ENCODE results near the gene RAD52. TPM values are rescaled to one million over a fixed set of nuclear protein-coding genes. Genes with fewer than 3 reads are reported as not detected.

The RAD52 gene
- total and polyA plus RNA-seq, 11 donors, result 4.1 to 9.7 (median 6.2) TPM

DNA sequence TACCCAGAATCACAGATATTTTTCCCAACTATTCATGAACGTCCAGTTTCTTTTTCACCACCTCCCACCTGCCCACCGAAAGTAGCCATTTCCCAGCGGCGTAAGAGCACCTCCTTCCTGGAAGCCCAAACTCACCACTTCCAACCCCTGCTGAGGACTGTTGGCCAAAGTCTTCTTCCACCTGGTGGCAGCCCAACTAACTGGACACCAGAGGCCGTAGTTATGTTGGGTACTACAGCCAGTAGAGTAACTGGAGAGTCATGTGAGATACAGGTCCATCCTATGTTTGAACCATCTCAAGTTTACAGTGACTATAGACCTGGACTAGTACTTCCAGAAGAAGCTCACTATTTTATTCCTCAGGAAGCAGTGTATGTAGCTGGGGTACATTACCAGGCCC, 81.6 kb downstream of the RAD52 start:
- no peaks in the 10 kb centered on the region for H3K4me1 ChIP-seq
- no peak for DNase-seq
- intact Hi-C loops (cut with DNase I), result loop anchor here in 1 of 10 donors (5.0 kb wide), 1 partner anchor 34 kb away; no protein-coding TSS in a partner anchor
- H3K4me3 ChIP-seq, result no peak overlapping the region
- H3K27me3 ChIP-seq, result no peaks in the 10 kb centered on the region
- peak in 3 of 4 donors; percentile 18 to 45 (median 37) for ATAC-seq
- WGBS, 4 donors, result 92 to 96% (median 95%) methylated on average over 5 of the region's 5 CpGs
- H3K27ac ChIP-seq, result no peak overlapping the region
- TF ChIP-seq POLR2A (IDR thresholded peaks at IDR 0.05), result no peak
- TF ChIP-seq, protein P1, sequence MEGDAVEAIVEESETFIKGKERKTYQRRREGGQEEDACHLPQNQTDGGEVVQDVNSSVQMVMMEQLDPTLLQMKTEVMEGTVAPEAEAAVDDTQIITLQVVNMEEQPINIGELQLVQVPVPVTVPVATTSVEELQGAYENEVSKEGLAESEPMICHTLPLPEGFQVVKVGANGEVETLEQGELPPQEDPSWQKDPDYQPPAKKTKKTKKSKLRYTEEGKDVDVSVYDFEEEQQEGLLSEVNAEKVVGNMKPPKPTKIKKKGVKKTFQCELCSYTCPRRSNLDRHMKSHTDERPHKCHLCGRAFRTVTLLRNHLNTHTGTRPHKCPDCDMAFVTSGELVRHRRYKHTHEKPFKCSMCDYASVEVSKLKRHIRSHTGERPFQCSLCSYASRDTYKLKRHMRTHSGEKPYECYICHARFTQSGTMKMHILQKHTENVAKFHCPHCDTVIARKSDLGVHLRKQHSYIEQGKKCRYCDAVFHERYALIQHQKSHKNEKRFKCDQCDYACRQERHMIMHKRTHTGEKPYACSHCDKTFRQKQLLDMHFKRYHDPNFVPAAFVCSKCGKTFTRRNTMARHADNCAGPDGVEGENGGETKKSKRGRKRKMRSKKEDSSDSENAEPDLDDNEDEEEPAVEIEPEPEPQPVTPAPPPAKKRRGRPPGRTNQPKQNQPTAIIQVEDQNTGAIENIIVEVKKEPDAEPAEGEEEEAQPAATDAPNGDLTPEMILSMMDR (IDR thresholded peaks at IDR 0.05), result no peak
- H3K9me3 ChIP-seq, result no peaks in the 10 kb centered on the region
- peaks cover 0 to 100% (median 95%) of the 10 kb centered on the region in 9 donors for H3K36me3 ChIP-seq

DNA sequence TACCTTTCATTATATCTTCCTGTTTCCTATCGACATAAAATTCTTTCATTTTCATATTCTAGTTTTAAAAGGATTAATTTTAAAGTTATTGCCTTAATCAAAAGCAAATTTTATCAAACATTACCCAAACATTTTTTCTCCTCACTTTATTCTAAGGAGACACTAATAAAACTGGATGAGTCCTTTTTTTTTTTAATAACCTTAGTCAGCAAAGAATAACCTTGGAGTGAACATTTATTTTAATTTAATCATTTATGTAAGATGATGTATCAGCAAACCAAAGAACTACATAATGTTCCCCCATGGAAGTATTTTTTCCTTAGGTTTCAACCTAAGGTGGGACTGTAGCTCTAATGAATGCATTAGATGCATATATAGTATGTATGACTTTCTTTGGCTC, 83.9 kb downstream of the RAD52 start:
- no peak for TF ChIP-seq POLR2A (IDR thresholded peaks at IDR 0.05)
- TF ChIP-seq, protein P1 (IDR thresholded peaks at IDR 0.05), result no peak

DNA sequence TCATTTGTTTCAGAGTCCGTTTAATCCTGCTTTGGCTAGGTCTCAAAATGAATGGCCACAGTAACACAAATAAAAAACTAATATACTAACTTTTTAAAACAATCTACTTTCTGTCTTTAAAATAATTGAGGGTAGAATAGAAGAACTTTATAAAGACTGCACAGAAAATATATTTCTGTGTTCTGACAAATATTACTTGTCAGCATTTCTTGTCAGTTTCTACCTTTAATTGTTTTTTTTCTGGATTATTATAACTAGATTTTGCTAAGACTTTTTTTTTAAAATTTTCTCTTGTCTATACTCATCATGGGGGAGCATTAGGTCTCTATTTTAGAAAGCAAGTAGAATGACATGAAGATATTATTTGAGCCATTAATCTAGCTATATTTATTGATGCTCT, 86.2 kb downstream of the RAD52 start:
- ATAC-seq (no peak), DNase-seq (no peak)
- H3K9me3 ChIP-seq, result no peaks in the 10 kb centered on the region
- no peak overlapping the region for H3K4me3 ChIP-seq
- WGBS, 4 donors, result 78 to 88% (median 84%) methylated on average over 1 of the region's 1 CpG
- TF ChIP-seq, protein P1 (IDR thresholded peaks at IDR 0.05), result no peak
- no peak for TF ChIP-seq POLR2A (IDR thresholded peaks at IDR 0.05)
- peaks cover 0 to 100% (median 96%) of the 10 kb centered on the region in 9 donors for H3K36me3 ChIP-seq
- H3K4me1 ChIP-seq, result peaks cover 0 to 4% (median 0%) of the 10 kb centered on the region in 12 donors
- no peaks in the 10 kb centered on the region for H3K27me3 ChIP-seq
- intact Hi-C loops (cut with DNase I), result no loop called here
- no peak overlapping the region for H3K27ac ChIP-seq

More for the DNA sequence above, 83.9 kb downstream of the RAD52 start:
- H3K27ac ChIP-seq, result no peak overlapping the region
- no peaks in the 10 kb centered on the region for H3K9me3 ChIP-seq
- intact Hi-C loops (cut with DNase I), result loop anchor here in 1 of 10 donors (5.0 kb wide), 1 partner anchor 37 kb away; no protein-coding TSS in a partner anchor
- no peak overlapping the region for H3K4me3 ChIP-seq
- H3K27me3 ChIP-seq, result no peaks in the 10 kb centered on the region
- ATAC-seq, result no peak
- 80 to 91% (median 84%) methylated on average over 1 of the region's 1 CpG for WGBS, 4 donors
- no peak for DNase-seq
- peaks cover 0 to under 1% (median 0%) of the 10 kb centered on the region in 12 donors for H3K4me1 ChIP-seq
- H3K36me3 ChIP-seq, result peaks cover 0 to 100% (median 97%) of the 10 kb centered on the region in 9 donors

DNA sequence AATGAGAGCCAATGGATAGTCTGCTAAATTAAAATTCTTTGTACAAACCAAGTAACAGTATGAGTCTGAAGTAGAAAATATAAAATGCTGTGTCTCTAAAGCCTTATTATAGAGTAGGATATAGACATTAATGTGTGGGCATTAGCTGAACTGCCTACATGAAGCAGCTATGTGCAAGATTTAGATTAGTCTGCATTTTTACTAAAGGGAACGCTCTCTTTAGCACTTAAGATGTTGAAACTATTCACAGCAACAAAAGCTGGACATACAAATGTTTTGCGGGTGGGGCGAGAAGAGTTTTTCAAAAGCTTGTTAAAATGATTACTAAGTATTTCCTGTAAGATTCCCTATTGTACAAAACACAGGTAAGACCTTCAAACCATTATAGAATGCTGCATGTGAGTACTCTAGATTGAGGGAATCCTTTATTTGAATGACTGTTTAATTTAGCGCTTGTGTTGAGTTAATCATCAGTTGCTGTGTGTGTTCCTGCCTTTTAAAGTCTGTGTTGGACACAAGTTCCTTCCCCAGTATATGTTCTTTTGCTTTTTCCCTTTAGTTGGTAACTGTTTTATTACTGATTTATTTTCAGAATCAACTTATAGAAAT, 87.1 kb downstream of the RAD52 start:
- no peak for ATAC-seq
- H3K27me3 ChIP-seq, result no peaks in the 10 kb centered on the region
- DNase-seq, result no peak
- H3K36me3 ChIP-seq, result peaks cover 0 to 100% (median 96%) of the 10 kb centered on the region in 9 donors
- no peaks in the 10 kb centered on the region for H3K9me3 ChIP-seq
- no peak overlapping the region for H3K27ac ChIP-seq
- TF ChIP-seq POLR2A (IDR thresholded peaks at IDR 0.05), result no peak
- TF ChIP-seq, protein P1 (IDR thresholded peaks at IDR 0.05), result no peak
- WGBS, 4 donors, result 90 to 95% (median 93%) methylated on average over 4 of the region's 4 CpGs
- peaks cover 0 to 6% (median 0%) of the 10 kb centered on the region in 12 donors for H3K4me1 ChIP-seq
- intact Hi-C loops (cut with DNase I), result no loop called here
- H3K4me3 ChIP-seq, result no peak overlapping the region

Other genes starting within 250 kb of the RAD52 start
- 100 to 1,000 TPM; 247 to 373 (median 302) TPM for gene WNK1, start 197.1 kb downstream of the RAD52 start, total RNA-seq
- gene WNK1, start 197.1 kb downstream of the RAD52 start, polyA plus RNA-seq, result 100 to 1,000 TPM in 1 of 2 donors, 10 to 100 TPM in 1; 59.9 to 247 TPM
- 10 to 100 TPM; 36.0 to 84.0 (median 52.8) TPM for gene ERC1, start 41.5 kb upstream of the RAD52 start, total RNA-seq
- gene ERC1, start 41.5 kb upstream of the RAD52 start, polyA plus RNA-seq, result 10 to 100 TPM; 13.5 to 20.9 TPM